ENCODE measurements around the gene UBIAD1.

GRCh38 chr1:11298390-11299224 is 25.6 kb downstream of the UBIAD1 start:
- TF ChIP-seq CTCF (IDR thresholded peaks at IDR 0.05; ENCODE audit: insufficient read depth, low read depth, low read length), result no peak
- TF ChIP-seq EZH2 (IDR thresholded peaks at IDR 0.05; ENCODE audit: insufficient read depth, low read length), result no peak
